Sigmoid colon (tissue), 4 donors: ENCODE data around the gene MLLT10.

ENCODE experiments used
- EP300 ChIP-seq, 4 donors: sonication (generic); formaldehyde crosslinking; IDR thresholded peaks; one replicate each; pipeline ENCODE4 v1.6.1; 2017; ENCODE audit warnings: antibody characterized with exemption in 4 of 4
- POLR2A ChIP-seq, 2 donors: fragments of 450-650 bp; IDR thresholded peaks; one replicate each; pipeline ENCODE4 v1.6.1; 2016; ENCODE audit warnings: antibody characterized with exemption in 2 of 2, mild to moderate bottlenecking in 2 of 2, moderate library complexity in 2 of 2
- POLR2AphosphoS5 ChIP-seq, 4 donors: sonication (generic); formaldehyde crosslinking; IDR thresholded peaks; one replicate each; pipeline ENCODE4 v1.6.1; 2017; ENCODE audit warnings: antibody characterized with exemption in 4 of 4
- TF ChIP-seq, protein P1 (sequence below), 4 experiments: fragments of 450-650 bp in 3 of 4; fragments of 200-600 bp in 1 of 4; IDR thresholded peaks; one replicate each; pipeline ENCODE4 v1.5.1; 2016 to 2019; ENCODE audit warnings: antibody characterized with exemption in 4 of 4, mild to moderate bottlenecking in 3 of 4, moderate library complexity in 2 of 4

DNA sequence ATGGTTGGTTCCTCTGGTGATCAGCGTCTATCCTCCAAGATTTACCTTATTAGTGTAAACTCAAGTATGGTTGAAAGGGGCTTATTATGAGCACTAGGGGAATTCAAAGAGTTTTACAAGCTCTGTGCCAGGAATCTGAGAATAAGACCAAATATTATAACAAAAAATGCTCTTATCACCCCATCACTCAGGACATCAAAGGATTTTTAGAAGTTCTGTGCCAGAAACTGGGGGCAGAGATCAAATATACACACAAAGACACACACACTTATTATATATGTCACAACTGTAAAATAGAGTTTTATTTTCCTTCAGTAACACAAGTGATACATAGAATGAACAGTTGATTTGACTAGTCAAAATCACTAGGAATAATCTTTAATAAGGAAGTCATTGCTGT is 89.3 kb downstream of the MLLT10 start:
- TF ChIP-seq, protein P1, sequence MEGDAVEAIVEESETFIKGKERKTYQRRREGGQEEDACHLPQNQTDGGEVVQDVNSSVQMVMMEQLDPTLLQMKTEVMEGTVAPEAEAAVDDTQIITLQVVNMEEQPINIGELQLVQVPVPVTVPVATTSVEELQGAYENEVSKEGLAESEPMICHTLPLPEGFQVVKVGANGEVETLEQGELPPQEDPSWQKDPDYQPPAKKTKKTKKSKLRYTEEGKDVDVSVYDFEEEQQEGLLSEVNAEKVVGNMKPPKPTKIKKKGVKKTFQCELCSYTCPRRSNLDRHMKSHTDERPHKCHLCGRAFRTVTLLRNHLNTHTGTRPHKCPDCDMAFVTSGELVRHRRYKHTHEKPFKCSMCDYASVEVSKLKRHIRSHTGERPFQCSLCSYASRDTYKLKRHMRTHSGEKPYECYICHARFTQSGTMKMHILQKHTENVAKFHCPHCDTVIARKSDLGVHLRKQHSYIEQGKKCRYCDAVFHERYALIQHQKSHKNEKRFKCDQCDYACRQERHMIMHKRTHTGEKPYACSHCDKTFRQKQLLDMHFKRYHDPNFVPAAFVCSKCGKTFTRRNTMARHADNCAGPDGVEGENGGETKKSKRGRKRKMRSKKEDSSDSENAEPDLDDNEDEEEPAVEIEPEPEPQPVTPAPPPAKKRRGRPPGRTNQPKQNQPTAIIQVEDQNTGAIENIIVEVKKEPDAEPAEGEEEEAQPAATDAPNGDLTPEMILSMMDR (IDR thresholded peaks at IDR 0.05), result no peak
- TF ChIP-seq EP300 (IDR thresholded peaks at IDR 0.05) (no peak), POLR2A (IDR thresholded peaks at IDR 0.05) (no peak), POLR2AphosphoS5 (IDR thresholded peaks at IDR 0.05) (no peak)
